ENCODE measurements around the gene KASH5.

GRCh38 chr19:49362929-49363267 is 25.2 kb upstream of the KASH5 start:
- no peak; the same call in 1 of the 2 replicates for TF ChIP-seq POLR2A (IDR thresholded peaks at IDR 0.05; ENCODE audit: low read depth, low read length)
- TF ChIP-seq CTCF (conservative IDR thresholded peaks at IDR 0.05; ENCODE audit: low read depth, low read length) = no peak
- no peak for TF ChIP-seq MAFK (IDR thresholded peaks at IDR 0.05; ENCODE audit: low read depth, low read length)
- TF ChIP-seq CEBPB (IDR thresholded peaks at IDR 0.05; ENCODE audit: low read depth, low read length) = no peak

All from IMR-90 (cell line).